Left lobe of liver (tissue), 2 donors: Measurements from ENCODE around the gene SUGT1. TPM values are rescaled to one million over a fixed set of nuclear protein-coding genes. Genes with fewer than 3 reads are reported as not detected.
A peak's percentile ranks its signal among the peaks of the same experiment; 100 is the strongest.
"Not testable (repeated sequence)": the region's sequence is repeated elsewhere in the genome, so short reads cannot be mapped to it uniquely, and the experiment has no call there.

Source experiments
- ATAC-seq: fragments of 200-7000 bp; cut with Tn5 transposase; one replicate; pipeline ENCODE4 v1.9.1; 2020; ENCODE audit warnings: mild to moderate bottlenecking, moderate library complexity
- DNase-seq: peaks from one replicate; pipeline ENCODE4 v3.0.0-alpha.2; 2020; ENCODE audit warnings: low spot score
- total RNA-seq: library from RNA; stranded (reverse); gene quantifications from one replicate; pipeline ENCODE4 v1.2.1, GENCODE V29; 2021
- donor health status: DM: no; HTN: no; CAD: no; lungs with moderate emphysema.
- donor health status: DM: no; HTN: yes; CAD: no.

Gene SUGT1
- 16.7 TPM for total RNA-seq

GRCh38 chr13:52652196-52652979 is at the start of gene SUGT1:
Gene SUGT1, plus strand, starts transcription at chr13:52652836. Its CDS starts 85 bp downstream, at chr13:52652921.
- peak; percentile 98 for DNase-seq
- ATAC-seq, result peak; percentile 96

- ATAC-seq, result peak; percentile 84
- DNase-seq, result not testable (repeated sequence)
Observed at GRCh38 chr13:52603316-52603715, 49.3 kb upstream of the SUGT1 start.

GRCh38 chr13:52606126-52606525 is 46.5 kb upstream of the SUGT1 start:
- not testable (repeated sequence) for ATAC-seq, DNase-seq

GRCh38 chr13:52606795-52607194 is 45.8 kb upstream of the SUGT1 start:
- not testable (repeated sequence) for ATAC-seq, DNase-seq

- not testable (repeated sequence) for ATAC-seq, DNase-seq
Observed at GRCh38 chr13:52608184-52608583, 44.5 kb upstream of the SUGT1 start.

GRCh38 chr13:52609013-52609606 is 43.5 kb upstream of the SUGT1 start:
- peak; percentile 90 for ATAC-seq
- not testable (repeated sequence) for DNase-seq

- not testable (repeated sequence) for DNase-seq, ATAC-seq
Observed at GRCh38 chr13:52610158-52610557, 42.5 kb upstream of the SUGT1 start.

GRCh38 chr13:52615134-52615801 is 37.4 kb upstream of the SUGT1 start:
- ATAC-seq, result no peak
- DNase-seq, result no peak

- ATAC-seq (no peak), DNase-seq (no peak)
Observed at GRCh38 chr13:52615812-52616211, 36.8 kb upstream of the SUGT1 start.

- peak; percentile 96 for ATAC-seq
- peak; percentile 67 for DNase-seq
Observed at GRCh38 chr13:52617070-52618060, 35.3 kb upstream of the SUGT1 start.

- not testable (repeated sequence) for ATAC-seq, DNase-seq
Observed at GRCh38 chr13:52631083-52631690, 21.4 kb upstream of the SUGT1 start.

GRCh38 chr13:52638666-52639328 is 13.8 kb upstream of the SUGT1 start:
- DNase-seq (no peak), ATAC-seq (no peak)

- DNase-seq, result no peak
- ATAC-seq, result no peak
Observed at GRCh38 chr13:52642131-52642530, 10.5 kb upstream of the SUGT1 start, which contains the start of gene HNRNPA1L2. Gene HNRNPA1L2, plus strand, starts transcription at chr13:52642431. Its CDS starts 62 bp downstream, at chr13:52642493.

GRCh38 chr13:52644108-52644507 is 8.5 kb upstream of the SUGT1 start:
- DNase-seq (no peak), ATAC-seq (no peak)

- DNase-seq (no peak), ATAC-seq (no peak)
Observed at GRCh38 chr13:52646967-52647366, 5.7 kb upstream of the SUGT1 start.

GRCh38 chr13:52650731-52651130 is 1.9 kb upstream of the SUGT1 start:
- DNase-seq, result no peak
- ATAC-seq, result no peak

- DNase-seq (no peak), ATAC-seq (peak; percentile 56)
Observed at GRCh38 chr13:52651897-52652195, 790 bp upstream of the SUGT1 start.

- DNase-seq (no peak), ATAC-seq (peak; percentile 33)
Observed at GRCh38 chr13:52652980-52653303, 306 bp downstream of the SUGT1 start.

- DNase-seq (no peak), ATAC-seq (no peak)
Observed at GRCh38 chr13:52659340-52659739, 6.7 kb downstream of the SUGT1 start.

- ATAC-seq (no peak), DNase-seq (no peak)
Observed at GRCh38 chr13:52664272-52664671, 11.6 kb downstream of the SUGT1 start.
